Hepatocyte (in vitro differentiated cells): Measurements from ENCODE around the gene ULBP2. TPM values are rescaled to one million over a fixed set of nuclear protein-coding genes. Genes with fewer than 3 reads are reported as not detected.

Experiments used
- DNase-seq: peaks from one replicate; pipeline ENCODE4 v3.0.0-alpha.2; 2016; ENCODE audit warnings: low spot score
- H2AFZ ChIP-seq: fragments of 200-600 bp; sonication (generic); 2 replicates; pipeline ENCODE4 v1.6.0; 2016; ENCODE audit warnings: antibody characterized with exemption, mild to moderate bottlenecking
- H3K27ac ChIP-seq: fragments of 200-600 bp; sonication (generic); 2 replicates; pipeline ENCODE4 v1.5.1; 2016; ENCODE audit warnings: mild to moderate bottlenecking
- H3K27me3 ChIP-seq: fragments of 200-600 bp; sonication (generic); 2 replicates; pipeline ENCODE4 v1.6.1; 2016
- H3K36me3 ChIP-seq: fragments of 200-600 bp; sonication (generic); replicated peaks from 2 replicates; pipeline ENCODE4 v1.5.1; 2016; ENCODE audit warnings: low read depth; ENCODE audit not compliant: insufficient read depth
- H3K4me1 ChIP-seq: fragments of 200-600 bp; sonication (generic); 2 replicates; pipeline ENCODE4 v1.5.1; 2016; ENCODE audit warnings: mild to moderate bottlenecking, moderate library complexity; ENCODE audit not compliant: insufficient read depth
- H3K4me2 ChIP-seq: fragments of 200-600 bp; sonication (generic); 2 replicates; pipeline ENCODE4 v1.6.0; 2016
- H3K4me3 ChIP-seq: fragments of 200-600 bp; sonication (generic); 2 replicates; pipeline ENCODE4 v1.5.1; 2016; ENCODE audit warnings: mild to moderate bottlenecking
- H3K79me2 ChIP-seq: fragments of 200-600 bp; sonication (generic); 2 replicates; pipeline ENCODE4 v1.6.0; 2017; ENCODE audit warnings: mild to moderate bottlenecking
- H3K9me2 ChIP-seq: fragments of 200-600 bp; sonication (generic); replicated peaks from 2 replicates; pipeline ENCODE4 v1.6.0; 2017; ENCODE audit warnings: mild to moderate bottlenecking; ENCODE audit not compliant: insufficient read depth
- H3K9me3 ChIP-seq: fragments of 200-600 bp; sonication (generic); 2 replicates; pipeline ENCODE4 v1.5.1; 2016; ENCODE audit warnings: low read depth, mild to moderate bottlenecking
- H4K20me1 ChIP-seq: fragments of 200-600 bp; sonication (generic); 2 replicates; pipeline ENCODE4 v1.6.0; 2016; ENCODE audit warnings: mild to moderate bottlenecking; ENCODE audit not compliant: insufficient read depth, poor library complexity, severe bottlenecking
- EZH2 ChIP-seq: fragments of 200-600 bp; sonication (generic); IDR thresholded peaks from 2 replicates; pipeline ENCODE4 v1.6.1; 2016; ENCODE audit warnings: antibody characterized with exemption, mild to moderate bottlenecking, borderline replicate concordance
- EZH2phosphoT487 ChIP-seq: fragments of 200-600 bp; sonication (generic); IDR thresholded peaks from one replicate; pipeline ENCODE4 v1.6.1; 2018; ENCODE audit warnings: antibody characterized with exemption, mild to moderate bottlenecking, low read depth, moderate library complexity; ENCODE audit not compliant: unreplicated experiment, severe bottlenecking
- WGBS: methylation state at CpG from one replicate; pipeline ENCODE4 v1.1.6; 2016; ENCODE audit warnings: low lambda C conversion rate; ENCODE audit errors: missing lambda C conversion rate; 5-methylcytosine and 5-hydroxymethylcytosine counted together
- polyA plus RNA-seq: library from polyadenylated mRNA; unstranded; fragments of >200 nt; fragmentation: Nextera tagmentation; extraction: Ambion mirVana; gene quantifications from 2 replicates; pipeline ENCODE4 v1.2.1, GENCODE V29; 2016
- total RNA-seq: library from RNA; depleted of rRNA; stranded (reverse); fragments of >200 nt; gene quantifications from 2 replicates; pipeline ENCODE4 v1.2.3, GENCODE V29; 2014
- TF ChIP-seq, protein P1 (sequence below): fragments of 200-600 bp; sonication (generic); IDR thresholded peaks from 2 replicates; pipeline ENCODE4 v1.5.1; 2016; ENCODE audit warnings: antibody characterized with exemption, mild to moderate bottlenecking; ENCODE audit not compliant: poor library complexity

The ULBP2 gene
- total and polyA plus RNA-seq, 2 experiments from 2014 or later: 0.10 to 0.15 TPM

GRCh38 chr6:149991838-149992237 lies 50.0 kb downstream of the ULBP2 start:
- WGBS: 52% methylated on average over 4 of the region's 4 CpGs
- H3K79me2 ChIP-seq: no peaks in the 10 kb centered on the region
- DNase-seq: no peak

GRCh38 chr6:149995235-149995750 lies 53.5 kb downstream of the ULBP2 start:
- 71% methylated on average over 6 of the region's 6 CpGs for WGBS
- DNase-seq: no peak
- no peak for TF ChIP-seq EZH2
- no peak for TF ChIP-seq EZH2phosphoT487
- TF ChIP-seq, protein P1, sequence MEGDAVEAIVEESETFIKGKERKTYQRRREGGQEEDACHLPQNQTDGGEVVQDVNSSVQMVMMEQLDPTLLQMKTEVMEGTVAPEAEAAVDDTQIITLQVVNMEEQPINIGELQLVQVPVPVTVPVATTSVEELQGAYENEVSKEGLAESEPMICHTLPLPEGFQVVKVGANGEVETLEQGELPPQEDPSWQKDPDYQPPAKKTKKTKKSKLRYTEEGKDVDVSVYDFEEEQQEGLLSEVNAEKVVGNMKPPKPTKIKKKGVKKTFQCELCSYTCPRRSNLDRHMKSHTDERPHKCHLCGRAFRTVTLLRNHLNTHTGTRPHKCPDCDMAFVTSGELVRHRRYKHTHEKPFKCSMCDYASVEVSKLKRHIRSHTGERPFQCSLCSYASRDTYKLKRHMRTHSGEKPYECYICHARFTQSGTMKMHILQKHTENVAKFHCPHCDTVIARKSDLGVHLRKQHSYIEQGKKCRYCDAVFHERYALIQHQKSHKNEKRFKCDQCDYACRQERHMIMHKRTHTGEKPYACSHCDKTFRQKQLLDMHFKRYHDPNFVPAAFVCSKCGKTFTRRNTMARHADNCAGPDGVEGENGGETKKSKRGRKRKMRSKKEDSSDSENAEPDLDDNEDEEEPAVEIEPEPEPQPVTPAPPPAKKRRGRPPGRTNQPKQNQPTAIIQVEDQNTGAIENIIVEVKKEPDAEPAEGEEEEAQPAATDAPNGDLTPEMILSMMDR: no peak

More at GRCh38 chr6:149991838-149992237, 50.0 kb downstream of the ULBP2 start:
- Histone ChIP-seq H3K4me3 (no peak overlapping the region), H3K9me2 (no peaks in the 10 kb centered on the region), H3K9me3 (no peaks in the 10 kb centered on the region), H3K27me3 (peaks cover 83% of the 10 kb centered on the region), H3K27ac (no peak overlapping the region), H4K20me1 (no peaks in the 10 kb centered on the region), H3K36me3 (no peaks in the 10 kb centered on the region), H3K4me2 (no peak overlapping the region), H3K4me1 (peaks cover 12% of the 10 kb centered on the region), H2AFZ (no peak overlapping the region)
- no peak for TF ChIP-seq EZH2phosphoT487

DNA sequence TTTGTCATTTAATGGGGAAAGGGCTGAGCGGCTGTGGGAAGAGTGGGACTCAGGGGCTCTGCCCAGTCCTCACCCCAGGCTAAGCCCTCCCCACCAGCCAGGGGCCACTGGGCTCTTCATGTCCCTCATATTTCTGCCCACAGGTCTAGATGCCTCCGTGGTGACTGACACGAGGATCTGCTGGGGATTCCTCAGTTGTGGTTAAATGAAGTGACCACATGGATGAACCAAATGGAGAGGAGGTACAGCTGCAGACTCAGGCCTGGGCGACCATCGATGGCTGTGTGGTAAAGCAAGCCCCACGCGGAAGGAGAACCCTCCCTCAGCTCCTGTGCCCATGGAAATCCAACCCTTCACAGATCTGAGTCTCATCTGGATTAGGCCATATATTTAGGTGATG lies 54.2 kb downstream of the ULBP2 start:
- H3K27me3 ChIP-seq: peaks cover 52% of the 10 kb centered on the region

More at GRCh38 chr6:149995235-149995750, 53.5 kb downstream of the ULBP2 start:
- peaks cover 10% of the 10 kb centered on the region for H3K4me1 ChIP-seq
- H3K27me3 ChIP-seq: peaks cover 58% of the 10 kb centered on the region
- H2AFZ ChIP-seq: no peak overlapping the region
- H3K4me3 ChIP-seq: no peak overlapping the region
- no peak overlapping the region for H3K27ac ChIP-seq
- H3K9me2 ChIP-seq: no peaks in the 10 kb centered on the region
- no peaks in the 10 kb centered on the region for H3K79me2 ChIP-seq
- no peak overlapping the region for H3K4me2 ChIP-seq
- no peaks in the 10 kb centered on the region for H3K36me3 ChIP-seq
- H4K20me1 ChIP-seq: no peaks in the 10 kb centered on the region
- no peaks in the 10 kb centered on the region for H3K9me3 ChIP-seq

More for the DNA sequence above, 54.2 kb downstream of the ULBP2 start:
- Histone ChIP-seq H3K4me1 (peaks cover 3% of the 10 kb centered on the region), H3K79me2 (no peaks in the 10 kb centered on the region), H2AFZ (no peak overlapping the region), H3K9me2 (no peaks in the 10 kb centered on the region), H3K36me3 (no peaks in the 10 kb centered on the region), H3K27ac (no peak overlapping the region), H3K4me3 (no peak overlapping the region), H3K9me3 (no peaks in the 10 kb centered on the region), H4K20me1 (no peaks in the 10 kb centered on the region), H3K4me2 (no peak overlapping the region)
- WGBS: 85% methylated on average over 7 of the region's 7 CpGs
- TF ChIP-seq EZH2phosphoT487 (no peak), EZH2 (no peak)
- TF ChIP-seq, protein P1: no peak
- DNase-seq: no peak

Other genes starting within 250 kb of the ULBP2 start
- 23.7 and 26.2 TPM in 2 replicates for gene LATS1, start 223.9 kb upstream of the ULBP2 start, total RNA-seq
- 6.6 and 7.9 TPM in 2 replicates for gene LATS1, start 223.9 kb upstream of the ULBP2 start, polyA plus RNA-seq
- 33.6 and 37.2 TPM in 2 replicates for gene NUP43, start 195.5 kb upstream of the ULBP2 start, total RNA-seq
- gene NUP43, start 195.5 kb upstream of the ULBP2 start, polyA plus RNA-seq: 7.0 and 9.8 TPM in 2 replicates
- 107 and 110 TPM in 2 replicates for gene PCMT1, start 192.3 kb upstream of the ULBP2 start, total RNA-seq
- gene PCMT1, start 192.3 kb upstream of the ULBP2 start, polyA plus RNA-seq: 126 and 130 TPM in 2 replicates
- gene LRP11, start 77.7 kb upstream of the ULBP2 start, total RNA-seq: 33.6 and 46.8 TPM in 2 replicates
- gene LRP11, start 77.7 kb upstream of the ULBP2 start, polyA plus RNA-seq: 28.1 and 35.4 TPM in 2 replicates
- gene RAET1E, start 43.9 kb upstream of the ULBP2 start, total RNA-seq: 0.28 TPM in 1 of 2 replicates, not detected in the other
- 0.44 TPM in 1 of 2 replicates, not detected in the other for gene RAET1E, start 43.9 kb upstream of the ULBP2 start, polyA plus RNA-seq
- gene RAET1G, start 18.9 kb upstream of the ULBP2 start, total RNA-seq: 1.5 TPM in 1 of 2 replicates, not detected in the other
- 0.31 and 4.0 TPM in 2 replicates for gene RAET1G, start 18.9 kb upstream of the ULBP2 start, polyA plus RNA-seq
- 0.27 and 0.28 TPM in 2 replicates for gene ULBP1, start 21.9 kb downstream of the ULBP2 start, total RNA-seq
- gene ULBP1, start 21.9 kb downstream of the ULBP2 start, polyA plus RNA-seq: 0.27 TPM in 1 of 2 replicates, not detected in the other
- gene RAET1L, start 83.5 kb downstream of the ULBP2 start, total RNA-seq: not detected in 2 replicates
- gene RAET1L, start 83.5 kb downstream of the ULBP2 start, polyA plus RNA-seq: not detected in 2 replicates
- gene ULBP3, start 127.1 kb downstream of the ULBP2 start, total RNA-seq: 5.1 and 6.6 TPM in 2 replicates
- 2.6 and 4.3 TPM in 2 replicates for gene ULBP3, start 127.1 kb downstream of the ULBP2 start, polyA plus RNA-seq
- 1.5 and 2.1 TPM in 2 replicates for gene PPP1R14C, start 201.0 kb downstream of the ULBP2 start, total RNA-seq
- gene PPP1R14C, start 201.0 kb downstream of the ULBP2 start, polyA plus RNA-seq: 3.8 and 5.2 TPM in 2 replicates